ENCODE data around the gene RNF13.
A peak's percentile ranks its signal among the peaks of the same experiment; 100 is the strongest.
"Not testable (repeated sequence)": the region's sequence is repeated elsewhere in the genome, so short reads cannot be mapped to it uniquely, and the experiment has no call there.

The RNF13 gene

GRCh38 chr3:149801639-149802038 is 11.4 kb upstream of the RNF13 start:
- DNase-seq: no peak

- no peak for DNase-seq
Measured at GRCh38 chr3:149806171-149806778, 6.7 kb upstream of the RNF13 start.

GRCh38 chr3:149808209-149808829 is 4.7 kb upstream of the RNF13 start:
- DNase-seq: peak; percentile 58

- DNase-seq: no peak
Measured at GRCh38 chr3:149809699-149810098, 3.3 kb upstream of the RNF13 start.

- DNase-seq: no peak
Measured at GRCh38 chr3:149810846-149811245, 2.2 kb upstream of the RNF13 start.

- no peak for DNase-seq
Measured at GRCh38 chr3:149812165-149812605, 830 bp upstream of the RNF13 start.

- no peak for DNase-seq
Measured at GRCh38 chr3:149813367-149814281, 609 bp downstream of the RNF13 start.

- DNase-seq: peak; percentile 86
Measured at GRCh38 chr3:149815321-149815720, 2.3 kb downstream of the RNF13 start.

GRCh38 chr3:149815728-149816127 is 2.7 kb downstream of the RNF13 start:
- no peak for DNase-seq

GRCh38 chr3:149816311-149816710 is 3.3 kb downstream of the RNF13 start:
- DNase-seq: no peak

- DNase-seq: peak; percentile 91
Measured at GRCh38 chr3:149816986-149817385, 4.0 kb downstream of the RNF13 start.

GRCh38 chr3:149819432-149819831 is 6.4 kb downstream of the RNF13 start:
- DNase-seq: no peak

- no peak for DNase-seq
Measured at GRCh38 chr3:149820183-149820582, 7.2 kb downstream of the RNF13 start.

GRCh38 chr3:149826636-149827035 is 13.6 kb downstream of the RNF13 start:
- no peak for DNase-seq

- no peak for DNase-seq
Measured at GRCh38 chr3:149828390-149828789, 15.4 kb downstream of the RNF13 start.

- DNase-seq: not testable (repeated sequence)
Measured at GRCh38 chr3:149829631-149830030, 16.6 kb downstream of the RNF13 start.

GRCh38 chr3:149830902-149831301 is 17.9 kb downstream of the RNF13 start:
- DNase-seq: no peak

- DNase-seq: no peak
Measured at GRCh38 chr3:149831321-149831720, 18.3 kb downstream of the RNF13 start.

- DNase-seq: no peak
Measured at GRCh38 chr3:149832086-149832485, 19.1 kb downstream of the RNF13 start.

GRCh38 chr3:149833241-149833640 is 20.2 kb downstream of the RNF13 start:
- no peak for DNase-seq

- not testable (repeated sequence) for DNase-seq
Measured at GRCh38 chr3:149838491-149838890, 25.5 kb downstream of the RNF13 start.

GRCh38 chr3:149839469-149839868 is 26.5 kb downstream of the RNF13 start:
- DNase-seq: not testable (repeated sequence)

GRCh38 chr3:149839896-149840295 is 26.9 kb downstream of the RNF13 start:
- peak; percentile 71 for DNase-seq

- DNase-seq: no peak
Measured at GRCh38 chr3:149843502-149843901, 30.5 kb downstream of the RNF13 start.
